ENCODE results near the gene UBE2D4. TPM values are rescaled to one million over a fixed set of nuclear protein-coding genes. Genes with fewer than 3 reads are reported as not detected.
A peak's percentile ranks its signal among the peaks of the same experiment; 100 is the strongest.
"Not testable (repeated sequence)": the region's sequence is repeated elsewhere in the genome, so short reads cannot be mapped to it uniquely, and the experiment has no call there.

UBE2D4 gene
- 10 to 100 TPM; 19.7 to 22.8 (median 21.2) TPM for polyA plus RNA-seq (ENCODE audit: insufficient read length in 4 of 4)

DNA sequence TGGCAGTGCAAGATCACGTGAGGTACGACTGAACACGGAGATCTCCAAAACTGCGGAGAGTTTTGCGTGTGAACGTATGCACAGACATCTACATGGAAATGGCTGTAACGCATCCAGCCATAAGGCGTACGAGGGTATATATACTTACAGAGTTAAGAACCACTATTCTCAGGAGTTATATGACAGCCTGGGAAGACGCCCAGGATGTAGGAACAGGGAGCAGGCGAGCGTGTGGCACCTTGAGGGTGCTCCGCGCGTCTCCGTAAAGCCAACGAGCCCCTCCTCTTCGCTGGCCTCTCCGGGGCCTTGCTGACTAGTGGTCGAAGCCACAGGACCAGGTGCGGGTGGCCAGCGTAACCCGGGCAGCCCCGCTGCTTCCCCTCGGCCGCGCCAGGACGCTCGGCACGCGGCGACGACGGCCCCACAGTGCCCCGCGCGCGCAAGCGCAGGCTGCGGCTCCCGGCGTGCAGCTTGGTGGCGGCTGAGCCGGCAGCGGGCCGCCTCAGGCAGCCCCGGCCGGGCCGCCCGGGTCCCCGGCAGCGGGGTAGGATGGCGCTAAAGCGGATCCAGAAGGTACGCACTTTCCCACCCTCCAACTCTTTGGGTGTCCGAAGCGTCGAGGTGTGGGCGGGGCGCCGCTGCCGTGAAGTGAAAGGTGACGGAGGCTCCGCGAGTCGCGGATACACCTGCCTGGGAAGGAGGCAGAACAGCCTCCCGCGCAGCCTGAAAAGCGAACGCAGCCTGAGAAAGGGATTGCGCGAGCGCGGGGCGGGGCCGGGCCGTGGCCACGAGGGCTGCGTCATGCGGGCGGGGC is at the start of gene UBE2D4:
Gene UBE2D4 (plus strand): TSS at position 453 of the 814 bp plus-strand sequence. CDS start 97 bp downstream, at position 550.
- peak in 2 of 4 donors; percentile 54 to 64 for DNase-seq (ENCODE audit: low read depth in 4 of 4, low spot score in 2 of 4)

DNA sequence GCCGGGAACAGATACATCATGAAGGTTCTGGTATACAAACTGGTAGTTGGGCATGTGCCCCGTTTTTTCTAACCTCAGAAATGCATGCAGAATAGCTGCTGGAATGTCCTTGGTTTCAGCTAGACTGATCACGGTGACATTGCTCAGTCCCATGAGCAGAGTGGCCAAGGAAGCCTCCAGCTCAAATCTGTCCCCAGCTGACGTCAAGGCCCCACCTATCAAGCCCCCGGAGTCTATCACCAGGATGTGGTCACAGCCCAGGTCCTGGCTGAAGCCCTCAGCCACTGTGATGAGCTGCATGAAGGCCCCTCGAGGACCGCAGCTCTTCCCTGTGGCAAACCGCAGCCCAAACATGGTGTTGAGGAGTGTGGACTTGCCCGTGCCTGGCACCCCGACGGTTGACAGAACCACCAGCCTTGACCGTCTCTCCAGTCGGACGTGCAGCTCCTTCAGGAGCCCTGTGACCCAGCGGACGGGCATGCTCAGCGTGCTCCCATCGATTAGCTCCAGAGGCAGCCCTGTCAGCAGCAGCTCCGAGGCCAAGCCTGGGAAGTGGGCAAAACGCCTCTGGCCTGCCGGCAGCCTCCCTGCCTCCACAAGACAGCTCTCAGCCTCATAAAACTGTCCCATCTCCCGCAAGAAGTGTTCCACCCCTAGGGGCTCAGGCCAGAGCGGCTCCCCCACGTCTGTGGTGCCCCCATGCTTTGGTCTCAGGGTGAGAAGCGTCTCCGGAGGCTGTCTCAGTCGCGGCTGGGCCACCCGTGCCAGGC is 49.1 kb upstream of the UBE2D4 start:
- no peak for DNase-seq (ENCODE audit: low read depth in 4 of 4, low spot score in 2 of 4)

DNA sequence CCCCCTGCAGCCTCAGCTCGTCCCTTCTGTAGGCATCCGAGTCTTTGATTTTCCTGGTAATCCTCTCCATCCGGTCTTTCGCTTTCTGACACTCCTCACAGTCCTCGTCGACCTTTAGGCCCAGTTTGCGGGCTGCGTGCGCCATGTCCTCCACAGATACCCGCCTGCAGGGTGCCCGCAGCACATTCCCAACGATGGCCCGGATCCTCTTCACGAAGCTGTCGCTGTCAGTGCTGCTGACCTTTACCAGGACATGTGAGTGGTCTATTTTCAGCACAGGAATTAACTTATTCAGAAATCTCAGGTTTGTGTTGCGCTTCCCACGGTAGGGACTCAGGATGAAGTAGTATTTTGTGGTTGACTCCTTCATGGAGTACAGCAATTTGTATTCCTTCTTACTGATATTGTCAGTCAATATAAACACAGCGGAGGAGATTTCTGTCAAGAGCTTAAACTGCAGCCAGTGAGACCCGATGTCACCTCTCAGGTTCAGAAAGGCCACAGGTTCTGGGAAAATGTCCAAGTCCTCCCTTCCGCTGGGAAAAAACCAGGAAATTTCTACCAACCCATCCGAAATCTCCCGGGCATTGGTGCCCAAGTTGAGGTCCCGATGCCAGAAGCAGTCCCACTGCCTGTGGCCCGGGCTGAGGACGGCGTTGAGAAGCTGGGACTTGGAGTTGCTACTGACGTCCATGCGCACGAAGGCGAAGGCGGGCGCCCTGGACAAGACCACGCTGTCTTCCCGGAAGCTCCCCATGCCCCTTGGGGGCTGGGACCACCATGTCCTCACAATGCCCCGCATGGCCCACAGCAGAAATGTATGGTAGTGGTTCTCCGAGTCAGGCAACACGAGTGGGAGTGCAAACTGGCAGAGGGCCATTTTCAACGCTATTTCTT is 48.0 kb upstream of the UBE2D4 start:
- DNase-seq (ENCODE audit: low read depth in 4 of 4, low spot score in 2 of 4), result no peak

DNA sequence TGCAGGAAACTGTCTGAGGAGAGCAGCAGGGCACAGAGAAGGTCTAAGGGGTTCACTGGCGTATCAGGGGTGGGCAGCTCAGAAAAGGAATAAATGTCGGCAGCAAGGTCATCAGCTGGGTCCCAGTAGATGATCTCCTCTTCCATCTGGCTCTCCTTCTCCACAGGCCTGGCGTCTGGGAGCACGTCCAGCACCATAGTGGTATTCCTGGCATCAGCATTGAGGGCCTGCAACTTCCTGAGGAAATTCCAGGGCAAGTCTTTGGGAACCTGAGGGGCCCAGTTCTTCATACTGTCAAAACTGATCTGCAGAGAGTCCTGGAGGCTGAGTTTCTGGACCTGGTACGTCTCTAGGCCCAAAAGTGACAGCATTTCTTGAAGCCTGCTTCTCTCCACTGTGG is 47.4 kb upstream of the UBE2D4 start:
- DNase-seq (ENCODE audit: low read depth in 4 of 4, low spot score in 2 of 4), result no peak

DNA sequence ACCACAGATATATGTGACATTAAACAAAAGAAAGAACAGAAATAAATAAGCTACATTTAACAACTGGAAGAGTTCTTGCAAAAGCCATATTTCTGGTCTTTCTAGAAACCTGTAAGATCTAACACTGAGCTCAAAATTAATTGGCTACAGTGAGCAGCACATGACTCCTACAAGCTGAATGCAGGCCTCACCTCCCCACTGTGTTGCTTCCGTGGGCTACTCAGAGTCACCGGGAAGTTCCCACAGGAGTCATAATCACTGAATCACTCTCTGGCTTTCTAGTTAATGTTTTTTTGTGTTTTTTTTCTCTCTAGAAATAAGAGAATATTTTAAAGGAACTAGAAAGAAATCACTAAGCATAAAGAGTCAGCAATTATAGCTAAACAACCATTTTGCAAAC is 46.8 kb upstream of the UBE2D4 start:
- DNase-seq (ENCODE audit: low read depth in 4 of 4, low spot score in 2 of 4), result no peak

DNA sequence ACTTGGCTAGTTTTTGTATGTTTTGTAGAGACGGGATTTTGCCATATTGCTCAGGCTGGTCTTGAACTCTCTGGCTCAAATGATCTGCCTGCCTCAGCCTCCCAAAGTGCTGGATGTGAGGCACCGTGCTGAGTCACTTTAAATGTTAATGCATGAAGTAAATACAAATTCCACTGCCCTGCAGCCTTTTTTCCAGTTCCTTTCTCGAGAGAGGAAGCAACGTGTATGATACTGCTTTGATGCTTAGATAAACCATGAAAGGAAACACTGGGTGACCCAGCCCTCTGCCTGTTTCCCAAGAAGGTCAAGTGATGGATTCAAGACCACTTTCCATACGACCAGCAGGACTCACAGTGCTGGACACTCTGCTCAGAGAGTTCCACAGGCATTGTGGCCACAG is 45.6 kb upstream of the UBE2D4 start:
- no peak for DNase-seq (ENCODE audit: low read depth in 4 of 4, low spot score in 2 of 4)

DNA sequence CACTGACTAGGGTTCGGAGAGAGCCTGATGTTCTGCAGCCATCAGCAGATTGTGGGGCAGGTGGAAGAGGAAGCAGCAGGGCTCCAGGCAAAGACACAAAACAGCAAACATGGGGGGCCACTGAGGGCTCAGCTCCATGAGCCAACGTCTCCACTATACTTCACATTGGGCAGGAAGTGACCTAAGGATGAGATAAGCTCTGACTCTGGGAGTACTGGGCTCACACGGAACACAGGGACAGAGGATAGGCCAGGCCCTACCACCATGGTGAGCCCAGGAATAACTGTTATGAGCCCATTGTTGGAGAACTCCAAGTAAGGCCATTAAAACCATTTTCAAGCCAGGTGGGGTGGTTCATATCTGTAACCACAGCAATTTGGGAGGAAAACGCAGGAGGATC is 42.0 kb upstream of the UBE2D4 start:
- no peak for DNase-seq (ENCODE audit: low read depth in 4 of 4, low spot score in 2 of 4)

DNA sequence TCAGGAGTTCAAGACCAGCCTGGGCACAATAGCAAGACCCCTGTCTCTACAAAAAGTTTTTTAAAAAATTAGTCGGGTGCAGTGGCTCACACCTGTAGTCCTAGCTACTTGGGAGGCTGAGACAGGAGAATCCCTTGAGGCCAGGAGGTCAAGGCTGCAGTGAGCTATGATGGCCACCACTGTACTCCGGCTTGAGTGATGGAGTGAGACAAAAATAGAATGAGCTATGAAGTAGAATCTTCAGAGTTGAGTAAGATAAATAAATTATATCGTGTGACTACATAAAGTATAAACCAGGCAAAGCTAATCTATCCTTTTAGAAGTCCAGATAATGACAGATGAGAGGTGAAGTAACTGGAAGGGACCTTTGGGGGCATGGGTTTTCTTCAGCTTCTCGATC is 41.6 kb upstream of the UBE2D4 start:
- no peak for DNase-seq (ENCODE audit: low read depth in 4 of 4, low spot score in 2 of 4)

DNA sequence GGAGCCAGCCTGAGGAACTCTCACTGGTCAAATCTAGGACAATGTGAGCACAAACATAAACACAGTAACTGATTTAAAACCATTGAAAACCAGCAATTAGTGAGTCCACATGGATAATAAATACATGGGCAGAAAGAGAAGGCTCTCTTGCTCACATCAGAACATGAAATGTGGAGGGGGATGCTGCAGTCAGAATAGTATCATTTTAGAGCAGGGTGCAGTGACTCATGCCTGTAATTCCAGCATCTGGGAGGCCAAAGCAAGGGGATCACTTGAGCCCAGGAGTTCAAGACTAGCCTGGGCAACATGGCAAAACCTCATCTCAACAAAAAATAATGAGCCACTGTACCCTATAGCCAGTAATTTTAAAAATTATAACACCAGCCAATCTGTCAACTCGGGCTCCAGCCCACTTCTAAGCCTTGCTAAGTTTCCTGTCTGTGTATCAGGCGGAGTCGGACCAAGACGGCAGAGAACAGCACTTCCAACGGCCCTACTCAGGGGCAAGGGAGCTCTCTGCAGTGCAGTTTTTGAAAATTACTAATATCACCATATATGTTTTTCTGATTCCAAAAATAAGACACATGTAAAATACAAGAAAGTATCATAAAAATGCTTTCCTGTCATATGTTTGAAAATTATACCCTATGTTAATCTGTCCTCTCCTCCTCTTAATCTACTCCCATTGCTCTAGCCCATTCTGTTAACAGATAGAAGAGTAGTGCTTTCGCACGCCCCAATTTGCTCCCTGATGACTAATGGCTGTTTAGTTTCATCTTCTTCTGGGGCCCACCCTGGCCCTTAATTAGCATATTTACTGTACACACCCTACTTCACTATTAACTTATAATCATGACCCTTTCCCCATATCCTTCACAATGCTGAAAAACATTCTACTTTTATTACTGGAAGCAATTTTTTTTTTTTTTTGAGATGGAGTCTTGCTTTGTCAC is 37.0 kb upstream of the UBE2D4 start:
- no peak for DNase-seq (ENCODE audit: low read depth in 4 of 4, low spot score in 2 of 4)

DNA sequence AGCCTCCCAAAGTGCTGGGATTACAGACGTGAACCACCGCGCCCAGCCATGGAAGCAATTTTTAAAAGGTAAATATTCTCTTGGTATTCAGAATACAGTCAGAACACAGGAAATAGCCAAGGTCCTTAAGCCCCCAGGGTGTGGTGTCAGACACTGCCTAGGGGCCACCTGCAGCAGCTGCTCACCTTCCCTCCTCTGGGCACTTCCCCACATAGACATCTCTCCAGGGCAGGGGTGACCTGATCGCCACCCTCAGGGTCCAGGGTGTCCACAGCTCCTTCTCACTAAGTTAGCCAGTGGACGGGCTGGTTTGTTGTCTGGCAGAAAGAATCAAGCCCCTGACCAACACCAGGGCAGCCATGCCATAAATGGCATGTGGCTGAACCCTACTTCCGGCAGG is 35.8 kb upstream of the UBE2D4 start:
- no peak for DNase-seq (ENCODE audit: low read depth in 4 of 4, low spot score in 2 of 4)

DNA sequence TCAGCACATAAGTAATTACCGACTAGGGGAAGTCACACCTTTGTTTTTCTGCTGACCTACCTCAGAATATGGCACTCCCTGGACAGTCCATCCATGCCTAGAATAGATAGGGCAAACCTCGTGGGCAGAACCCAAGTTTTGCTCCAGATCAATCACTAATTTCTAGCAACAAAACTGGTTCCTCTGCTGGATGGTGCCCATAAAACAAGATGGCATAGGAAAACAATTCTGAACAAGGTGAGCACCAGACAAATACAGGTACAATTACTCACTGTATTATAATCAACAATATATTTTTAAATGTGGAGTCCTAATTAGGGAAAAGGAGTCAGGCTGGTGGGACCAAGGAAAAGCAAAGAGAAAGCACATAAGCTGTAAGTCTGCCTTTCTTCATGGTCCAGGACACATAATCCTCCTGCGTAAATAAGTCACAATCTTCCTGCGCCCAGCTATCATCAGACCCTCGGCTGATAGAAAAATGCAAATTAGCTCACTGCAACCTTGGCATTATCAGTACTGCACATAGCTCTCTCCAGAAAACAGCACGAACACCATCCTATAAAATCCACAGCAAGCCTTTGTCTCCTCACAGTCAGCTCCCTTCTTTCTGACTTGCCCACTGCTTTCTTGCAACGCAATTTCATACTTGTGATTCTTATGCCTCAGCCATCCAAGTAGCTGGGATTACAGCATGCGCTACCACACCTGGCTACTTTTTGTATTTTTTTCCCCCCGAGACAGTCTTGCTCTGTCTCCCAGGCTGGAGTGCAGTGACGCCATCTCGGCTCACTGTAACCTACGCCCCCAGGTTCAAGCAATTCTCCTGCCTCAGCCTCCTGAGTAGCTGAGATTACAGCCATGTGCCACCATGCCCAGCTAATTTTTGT is 34.9 kb upstream of the UBE2D4 start:
- DNase-seq (ENCODE audit: low read depth in 4 of 4, low spot score in 2 of 4), result no peak

DNA sequence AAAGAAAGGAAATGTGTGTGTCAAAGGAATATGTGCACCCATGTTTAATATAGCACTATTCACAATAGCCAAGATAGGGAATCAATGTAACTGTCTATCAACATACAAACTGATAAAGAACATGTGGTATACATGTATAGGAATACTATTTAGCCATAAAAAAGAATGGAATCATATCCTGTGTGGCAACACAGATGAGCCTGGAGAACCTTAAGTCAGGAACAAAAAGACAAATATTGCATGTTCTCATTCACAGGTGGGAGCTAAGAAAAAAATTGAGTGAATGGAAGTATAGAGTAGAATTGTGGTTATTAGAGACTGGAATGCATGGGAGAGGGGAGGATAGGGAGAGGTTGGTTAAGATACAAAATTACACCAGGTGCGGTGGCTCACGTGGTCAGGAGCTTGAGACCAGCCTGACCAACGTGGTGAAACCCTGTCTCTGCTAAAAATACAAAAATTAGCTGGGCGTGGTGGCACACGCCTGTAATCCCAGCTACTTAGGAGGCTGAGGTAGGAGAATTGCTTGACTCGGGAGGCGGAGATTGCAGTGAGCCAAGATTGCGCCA is 30.3 kb upstream of the UBE2D4 start:
- DNase-seq (ENCODE audit: low read depth in 4 of 4, low spot score in 2 of 4), result no peak

DNA sequence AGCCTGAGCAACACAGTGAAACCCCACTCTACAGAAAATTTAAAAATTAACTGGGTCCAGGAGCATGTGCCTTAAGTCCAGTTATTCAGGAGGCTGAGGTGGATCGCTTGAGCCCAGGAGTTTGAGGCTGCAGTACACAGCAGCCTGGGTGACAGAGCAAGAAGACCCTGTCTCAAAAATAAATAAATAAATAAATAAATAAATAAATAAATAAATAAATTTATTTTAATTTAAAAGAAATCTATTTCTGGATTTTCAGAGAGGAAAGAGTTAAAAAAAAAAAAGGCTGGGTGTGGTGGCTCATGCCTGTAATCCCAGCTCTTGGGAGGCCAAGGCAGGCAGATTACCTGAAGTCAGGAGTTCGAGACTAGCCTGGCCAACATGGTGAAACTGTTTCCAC is 27.7 kb upstream of the UBE2D4 start:
- DNase-seq (ENCODE audit: low read depth in 4 of 4, low spot score in 2 of 4), result not testable (repeated sequence)

DNA sequence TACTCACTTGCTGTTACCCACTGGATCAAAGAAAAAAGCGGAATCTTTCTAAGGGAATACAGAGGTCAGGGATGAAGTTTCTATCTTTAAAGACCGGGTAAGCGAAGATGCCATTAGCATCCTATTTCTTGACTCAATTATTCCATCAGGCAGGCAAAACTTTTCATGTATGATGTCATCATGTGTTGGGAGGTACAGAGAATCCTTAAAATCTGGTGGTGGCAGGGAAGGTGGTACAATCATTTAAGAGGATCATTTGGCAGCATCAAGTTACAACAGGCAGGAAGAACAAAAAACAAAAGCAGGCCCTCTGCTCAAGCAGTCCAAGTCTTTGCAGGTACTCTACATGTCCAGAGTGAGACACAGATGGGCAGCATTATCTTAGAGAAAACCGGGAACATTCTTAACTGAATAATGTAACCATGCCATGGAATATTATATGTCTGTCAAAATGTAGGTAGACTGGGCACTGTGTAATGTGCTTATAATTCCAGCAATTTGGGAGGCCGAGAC is 23.6 kb upstream of the UBE2D4 start:
- no peak for DNase-seq (ENCODE audit: low read depth in 4 of 4, low spot score in 2 of 4)

DNA sequence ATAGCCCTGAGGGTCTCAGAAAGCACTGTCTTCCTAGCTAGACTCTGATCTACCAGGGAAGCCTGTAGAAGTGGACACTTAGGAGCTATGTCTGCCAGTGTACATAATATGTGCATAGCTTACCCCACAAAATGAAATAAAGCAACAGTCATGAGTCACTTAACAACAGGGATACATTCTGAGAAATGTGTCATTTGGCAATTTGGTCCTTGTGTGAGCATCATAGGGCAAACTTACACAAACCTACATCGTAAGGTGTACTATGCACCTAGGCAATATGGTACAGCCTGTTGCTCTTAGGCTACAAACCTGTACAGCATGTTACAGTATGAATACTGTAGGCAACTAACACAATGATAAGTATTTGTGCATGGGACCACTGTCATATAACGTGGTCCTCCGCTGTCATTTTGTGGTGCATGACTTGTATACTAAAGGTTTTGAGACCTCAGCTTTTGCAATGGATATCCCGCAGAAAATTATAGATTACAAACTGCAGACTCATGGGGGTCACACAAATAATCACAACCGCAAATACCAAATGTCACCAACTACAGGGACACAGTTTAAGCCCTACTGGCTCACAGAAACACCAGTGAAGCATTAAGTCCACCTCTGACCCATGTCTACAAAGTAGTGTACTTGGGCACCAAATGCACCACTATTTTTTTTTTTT is 21.6 kb upstream of the UBE2D4 start:
- DNase-seq (ENCODE audit: low read depth in 4 of 4, low spot score in 2 of 4), result no peak

DNA sequence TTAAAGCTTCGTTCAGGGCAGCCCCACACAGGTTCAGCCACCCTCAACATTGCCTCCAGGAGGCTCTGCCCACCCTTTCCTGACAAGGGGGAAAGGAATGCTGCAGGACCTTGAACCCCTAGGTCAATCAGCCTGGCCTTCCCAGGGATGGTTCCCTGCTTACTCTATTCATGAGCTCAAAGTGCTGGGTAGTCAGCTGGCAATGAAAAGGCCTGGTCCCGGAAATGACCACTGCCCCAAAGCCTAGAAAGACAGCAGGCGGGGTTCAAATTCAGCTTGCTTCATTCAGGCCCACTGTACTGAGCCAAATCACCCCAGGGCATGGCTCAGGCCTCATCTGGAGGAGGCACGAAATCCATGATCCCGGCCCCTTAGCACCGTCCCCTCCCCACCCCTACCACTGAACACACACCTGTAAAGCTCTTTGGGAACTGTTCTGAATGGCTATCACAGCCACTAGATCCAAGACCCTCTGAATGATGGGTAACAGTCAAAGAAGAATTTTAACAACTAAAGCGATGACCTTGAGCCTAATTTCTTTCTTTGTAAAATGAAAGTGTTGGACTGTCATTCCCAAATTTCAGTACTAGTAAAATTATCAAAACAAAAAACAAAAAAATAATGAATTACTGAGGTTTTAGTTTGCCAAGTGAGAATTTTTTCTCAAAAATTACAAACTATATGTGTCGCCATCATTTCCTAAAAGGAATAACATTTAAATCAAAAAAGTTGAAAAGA is 20.9 kb upstream of the UBE2D4 start:
- no peak for DNase-seq (ENCODE audit: low read depth in 4 of 4, low spot score in 2 of 4)

DNA sequence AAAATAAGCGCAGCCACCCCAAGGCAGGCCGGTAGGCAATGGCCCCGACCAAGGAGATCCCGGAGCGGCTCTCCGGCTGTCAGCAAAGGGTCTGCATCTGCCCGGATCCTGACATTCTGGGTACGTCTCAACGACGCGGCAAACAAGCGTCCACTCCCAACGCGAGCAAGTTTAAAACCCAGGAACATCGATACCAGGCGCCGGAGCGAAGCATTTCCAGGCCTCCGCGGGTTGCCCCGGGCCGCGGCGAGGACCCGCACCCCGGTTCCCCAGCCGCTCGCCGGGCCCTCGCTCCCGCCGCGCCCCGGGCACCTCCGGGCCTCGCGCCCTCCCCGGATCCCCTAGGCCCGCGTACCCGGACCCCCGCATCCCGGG is 20.3 kb upstream of the UBE2D4 start:
- peak in 2 of 4 donors; percentile 26 to 29 for DNase-seq (ENCODE audit: low read depth in 4 of 4, low spot score in 2 of 4)
